Activated naive CD4-positive, alpha-beta T cell treated with anti-CD3 and anti-CD28 coated beads, Interleukin-2, amount 10 ng/mL, durations not matched to agents 7 days and 5 days (primary cell): Measurements from ENCODE around the gene MOGAT1.

ENCODE experiments used
- CTCF ChIA-PET: fragments of 350-600 bp; sonication (Branson Sonifier 250); formaldehyde crosslinking; loops from one replicate; lab custom pipeline; 2021; ENCODE audit warnings: antibody characterized with exemption; lab: Charles Lee
- DNase-seq: peaks from one replicate; pipeline ENCODE4 v3.0.0-alpha.2; 2020
- H3K27ac Mint-ChIP-seq: one replicate; pipeline ENCODE4 v1.8.0; 2021; ENCODE audit warnings: mild to moderate bottlenecking, moderate library complexity, mixed read lengths
- H3K27me3 Mint-ChIP-seq: one replicate; pipeline ENCODE4 v1.8.0; 2021; ENCODE audit warnings: mild to moderate bottlenecking, mixed read lengths
- H3K36me3 Mint-ChIP-seq: one replicate; pipeline ENCODE4 v1.8.0; 2021; ENCODE audit warnings: mixed read lengths
- H3K4me1 Mint-ChIP-seq: one replicate; pipeline ENCODE4 v1.8.0; 2021; ENCODE audit warnings: mixed read lengths
- H3K4me3 Mint-ChIP-seq: one replicate; pipeline ENCODE4 v1.8.0; 2021; ENCODE audit warnings: mild to moderate bottlenecking, moderate library complexity, mixed read lengths
- H3K9me3 Mint-ChIP-seq: one replicate; pipeline ENCODE4 v1.8.0; 2021; ENCODE audit warnings: mixed read lengths

Gene MOGAT1

GRCh38 chr2:222653280-222653679 lies 18.2 kb upstream of the MOGAT1 start:
- H3K36me3 Mint-ChIP-seq, result peaks cover 14% of the 10 kb centered on the region
- no peak for DNase-seq
- H3K9me3 Mint-ChIP-seq, result no peaks in the 10 kb centered on the region
- peak overlapping the region; percentile 11 for H3K4me3 Mint-ChIP-seq
- peaks cover 44% of the 10 kb centered on the region for H3K4me1 Mint-ChIP-seq
- H3K27me3 Mint-ChIP-seq, result no peaks in the 10 kb centered on the region
- CTCF ChIA-PET, result interaction anchor here (1.1 to 1.3 kb wide), 2 partner anchors 11 to 336 kb away, joined by 3 to 4 read pairs; no protein-coding TSS in a partner anchor
- peak overlapping the region; percentile 50 for H3K27ac Mint-ChIP-seq

DNA sequence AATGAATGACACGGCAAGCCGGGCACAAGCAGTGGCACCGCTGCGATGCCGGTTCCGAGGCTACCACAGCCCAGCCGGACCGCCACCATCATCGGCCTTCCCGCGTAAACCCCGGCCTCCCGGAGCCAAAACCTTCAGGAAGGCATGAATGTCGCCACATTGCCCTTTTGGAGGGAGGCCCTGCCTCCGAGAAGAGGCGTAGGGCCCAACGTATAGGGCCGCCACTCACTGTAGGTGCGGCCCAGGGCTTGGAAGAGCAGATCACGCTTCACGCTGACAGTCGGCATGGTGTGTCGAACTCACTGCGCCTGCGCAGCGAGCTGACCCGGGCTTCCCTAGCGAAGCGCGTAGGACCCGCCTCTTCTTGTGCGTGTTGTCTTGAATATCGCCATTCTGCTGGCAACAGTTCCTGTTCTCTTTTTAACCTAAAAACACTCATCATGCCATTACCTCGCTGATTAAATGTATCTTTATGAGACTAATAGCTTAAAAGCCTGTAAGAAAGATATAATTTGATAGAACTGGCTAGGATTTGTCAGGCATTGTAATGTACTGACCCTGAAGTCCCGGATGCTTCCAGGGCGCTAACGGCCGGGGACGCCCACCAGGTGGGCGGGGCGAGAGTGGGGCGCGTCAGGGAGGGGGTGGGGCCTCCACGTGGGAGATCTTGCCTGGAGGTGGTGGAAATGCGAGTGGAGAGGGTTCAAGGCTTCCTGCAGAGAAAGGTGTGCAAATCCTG lies 15.5 kb upstream of the MOGAT1 start, which contains the start of gene FARSB:
FARSB (minus strand) TSS at position 306 of the 739 bp plus-strand sequence; CDS start at position 287, 19 bp downstream.
- no peaks in the 10 kb centered on the region for H3K27me3 Mint-ChIP-seq
- H3K4me1 Mint-ChIP-seq, result peaks cover 44% of the 10 kb centered on the region
- H3K4me3 Mint-ChIP-seq, result peak within 1 kb of the TSS; percentile 93
- CTCF ChIA-PET, result interaction anchor here (1.0 kb wide), 2 partner anchors 14 to 35 kb away, joined by 3 read pairs; no protein-coding TSS in a partner anchor
- no peaks in the 10 kb centered on the region for H3K9me3 Mint-ChIP-seq
- H3K27ac Mint-ChIP-seq, result peak within 1 kb of the TSS; percentile 99
- H3K36me3 Mint-ChIP-seq, result peaks cover 11% of the 10 kb centered on the region
- DNase-seq, result peak; percentile 95

GRCh38 chr2:222656526-222657446 lies 14.7 kb upstream of the MOGAT1 start:
- CTCF ChIA-PET, result interaction anchor here (1.0 kb wide), 1 partner anchor 34 kb away, joined by 3 read pairs; no protein-coding TSS in a partner anchor
- H3K9me3 Mint-ChIP-seq, result no peaks in the 10 kb centered on the region
- DNase-seq, result peak; percentile 24

DNA sequence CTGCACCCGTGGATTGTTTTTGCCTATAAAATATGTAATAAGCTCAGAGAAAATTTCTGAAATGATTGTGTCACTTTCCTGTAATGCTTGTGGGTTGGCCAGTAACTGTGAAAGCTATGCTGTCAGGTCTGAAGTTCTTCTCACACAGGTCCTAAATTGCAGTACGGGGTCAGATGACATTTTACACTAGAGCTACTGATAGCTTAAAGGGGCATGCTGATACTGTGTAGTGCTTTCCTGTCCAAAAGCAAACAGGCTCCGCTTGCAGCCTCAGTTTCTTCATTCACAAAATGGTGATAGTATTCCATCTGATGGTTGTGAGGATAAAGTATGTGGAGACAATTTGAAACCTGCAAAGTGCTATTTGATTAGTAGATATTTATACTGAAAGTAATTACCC lies 8.0 kb upstream of the MOGAT1 start:
- DNase-seq, result no peak
- H3K36me3 Mint-ChIP-seq, result no peaks in the 10 kb centered on the region
- H3K4me3 Mint-ChIP-seq, result no peak overlapping the region
- peaks cover 9% of the 10 kb centered on the region for H3K27me3 Mint-ChIP-seq
- no peaks in the 10 kb centered on the region for H3K9me3 Mint-ChIP-seq
- no peak overlapping the region for H3K27ac Mint-ChIP-seq
- H3K4me1 Mint-ChIP-seq, result no peaks in the 10 kb centered on the region
- CTCF ChIA-PET, result no interaction called here

More at GRCh38 chr2:222656526-222657446, 14.7 kb upstream of the MOGAT1 start:
- Mint-ChIP-seq H3K27ac (peak overlapping the region; percentile 99), H3K27me3 (no peaks in the 10 kb centered on the region), H3K4me1 (peaks cover 42% of the 10 kb centered on the region), H3K4me3 (peak overlapping the region; percentile 93), H3K36me3 (peaks cover 11% of the 10 kb centered on the region)

- H3K27me3 Mint-ChIP-seq, result peaks cover 57% of the 10 kb centered on the region
- no peaks in the 10 kb centered on the region for H3K9me3 Mint-ChIP-seq
- CTCF ChIA-PET, result interaction anchor here (1.2 kb wide), 1 partner anchor 22 kb away, joined by 4 read pairs; no protein-coding TSS in a partner anchor
- no peak overlapping the region for H3K4me3 Mint-ChIP-seq
- no peaks in the 10 kb centered on the region for H3K36me3 Mint-ChIP-seq
- no peak for DNase-seq
- no peak overlapping the region for H3K27ac Mint-ChIP-seq
- H3K4me1 Mint-ChIP-seq, result peaks cover 11% of the 10 kb centered on the region
Measured at GRCh38 chr2:222668494-222669154, 2.8 kb upstream of the MOGAT1 start.

GRCh38 chr2:222669353-222669752 lies 2.1 kb upstream of the MOGAT1 start:
- no peak for DNase-seq
- H3K36me3 Mint-ChIP-seq, result no peaks in the 10 kb centered on the region
- H3K4me1 Mint-ChIP-seq, result peaks cover 11% of the 10 kb centered on the region
- H3K4me3 Mint-ChIP-seq, result no peak overlapping the region
- CTCF ChIA-PET, result interaction anchor here (1.2 kb wide), 1 partner anchor 21 kb away, joined by 4 read pairs; no protein-coding TSS in a partner anchor
- H3K27me3 Mint-ChIP-seq, result peaks cover 61% of the 10 kb centered on the region
- H3K27ac Mint-ChIP-seq, result no peak overlapping the region
- no peaks in the 10 kb centered on the region for H3K9me3 Mint-ChIP-seq

DNA sequence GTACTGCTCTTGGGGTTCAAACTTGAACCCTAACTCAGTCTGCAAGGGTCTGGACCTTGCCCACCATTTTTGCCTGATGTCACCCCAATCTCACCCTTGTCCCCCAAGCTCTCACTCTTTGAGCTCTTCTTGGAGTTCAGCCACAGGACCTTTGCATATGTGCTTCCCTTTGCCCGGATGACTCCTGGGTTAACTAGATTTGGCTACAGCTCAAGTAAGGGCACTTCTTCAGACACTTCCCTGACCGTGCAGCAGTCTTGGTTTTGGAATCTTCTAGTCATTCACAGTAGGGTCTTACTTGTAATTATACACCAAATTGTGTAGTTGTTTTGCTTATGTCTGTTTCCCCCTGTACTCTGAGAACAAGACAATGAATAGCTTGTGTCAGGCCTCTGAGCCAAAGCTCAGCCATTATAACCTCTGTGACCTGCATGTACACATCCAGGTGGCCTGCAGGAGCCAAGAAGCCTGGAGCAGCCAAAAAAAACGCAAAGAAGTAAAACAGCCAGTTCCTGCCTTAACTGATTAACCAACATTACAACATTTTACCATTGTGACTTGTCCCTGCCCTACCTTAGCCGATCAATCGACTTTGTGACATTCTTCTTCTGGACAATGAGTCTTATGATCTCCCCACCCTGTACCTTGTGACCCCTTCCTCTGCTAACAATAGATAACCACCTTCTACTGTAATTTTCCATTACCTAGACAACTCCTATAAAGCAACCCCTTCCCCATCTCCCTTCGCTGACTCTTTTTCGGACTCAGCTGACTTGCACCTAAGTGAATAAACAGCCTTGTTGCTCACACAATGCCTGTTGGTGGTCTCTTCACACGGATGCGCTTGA lies 1.0 kb upstream of the MOGAT1 start:
- Mint-ChIP-seq H3K27ac (no peak overlapping the region), H3K4me3 (no peak overlapping the region), H3K9me3 (no peaks in the 10 kb centered on the region), H3K36me3 (no peaks in the 10 kb centered on the region), H3K4me1 (peaks cover 11% of the 10 kb centered on the region), H3K27me3 (peaks cover 67% of the 10 kb centered on the region)
- CTCF ChIA-PET, result interaction anchor here (0.7 to 0.8 kb wide), 2 partner anchors 20 to 56 kb away, joined by 3 to 4 read pairs; no protein-coding TSS in a partner anchor
- DNase-seq, result no peak

DNA sequence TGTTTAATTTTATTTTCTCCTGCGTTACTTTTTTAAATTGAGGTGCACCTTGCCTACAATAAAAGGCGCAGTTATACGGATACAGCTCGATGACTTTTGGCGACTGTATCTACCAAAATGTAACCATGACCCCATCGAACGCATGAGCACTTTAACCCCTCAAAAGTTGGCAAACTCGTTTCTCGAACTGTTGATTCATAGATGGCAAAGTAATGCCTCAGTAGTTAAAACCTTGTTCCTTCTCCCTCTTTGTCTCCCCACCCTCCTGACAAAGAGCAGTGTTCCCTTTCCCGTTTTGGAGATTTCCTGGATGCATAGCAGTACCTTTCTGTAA lies 577 bp downstream of the MOGAT1 start:
- no peak overlapping the region for H3K27ac Mint-ChIP-seq
- no peaks in the 10 kb centered on the region for H3K36me3 Mint-ChIP-seq
- H3K27me3 Mint-ChIP-seq, result peaks cover 65% of the 10 kb centered on the region
- H3K9me3 Mint-ChIP-seq, result no peaks in the 10 kb centered on the region
- no peak overlapping the region for H3K4me3 Mint-ChIP-seq
- CTCF ChIA-PET, result no interaction called here
- peaks cover 11% of the 10 kb centered on the region for H3K4me1 Mint-ChIP-seq
- no peak for DNase-seq

GRCh38 chr2:222673273-222673672 lies 1.8 kb downstream of the MOGAT1 start:
- no peaks in the 10 kb centered on the region for H3K9me3 Mint-ChIP-seq
- no peaks in the 10 kb centered on the region for H3K36me3 Mint-ChIP-seq
- H3K4me3 Mint-ChIP-seq, result no peak overlapping the region
- peaks cover 58% of the 10 kb centered on the region for H3K27me3 Mint-ChIP-seq
- H3K27ac Mint-ChIP-seq, result no peak overlapping the region
- DNase-seq, result no peak
- CTCF ChIA-PET, result no interaction called here
- H3K4me1 Mint-ChIP-seq, result peaks cover 11% of the 10 kb centered on the region

DNA sequence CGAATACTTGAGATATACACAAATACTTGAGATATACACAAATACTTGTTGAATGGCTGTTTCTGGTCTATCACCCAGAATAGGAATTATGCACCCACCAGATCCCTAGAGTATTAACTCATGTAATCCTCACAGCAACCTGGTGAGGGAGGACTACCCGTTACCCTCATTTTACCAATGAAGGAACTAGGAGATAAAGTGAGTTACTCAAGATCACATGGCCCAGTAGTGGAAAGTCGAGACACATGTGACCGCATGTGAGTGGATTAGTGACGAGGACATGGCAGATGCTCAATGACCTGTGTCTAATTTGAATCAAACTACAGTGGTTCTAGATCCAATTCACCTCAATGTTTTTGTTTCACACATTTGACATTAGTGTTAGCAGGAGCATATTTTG lies 2.4 kb downstream of the MOGAT1 start:
- H3K27ac Mint-ChIP-seq, result no peak overlapping the region
- H3K4me3 Mint-ChIP-seq, result no peak overlapping the region
- no peak for DNase-seq
- H3K9me3 Mint-ChIP-seq, result no peaks in the 10 kb centered on the region
- peaks cover 11% of the 10 kb centered on the region for H3K4me1 Mint-ChIP-seq
- peaks cover 57% of the 10 kb centered on the region for H3K27me3 Mint-ChIP-seq
- CTCF ChIA-PET, result no interaction called here
- H3K36me3 Mint-ChIP-seq, result no peaks in the 10 kb centered on the region

DNA sequence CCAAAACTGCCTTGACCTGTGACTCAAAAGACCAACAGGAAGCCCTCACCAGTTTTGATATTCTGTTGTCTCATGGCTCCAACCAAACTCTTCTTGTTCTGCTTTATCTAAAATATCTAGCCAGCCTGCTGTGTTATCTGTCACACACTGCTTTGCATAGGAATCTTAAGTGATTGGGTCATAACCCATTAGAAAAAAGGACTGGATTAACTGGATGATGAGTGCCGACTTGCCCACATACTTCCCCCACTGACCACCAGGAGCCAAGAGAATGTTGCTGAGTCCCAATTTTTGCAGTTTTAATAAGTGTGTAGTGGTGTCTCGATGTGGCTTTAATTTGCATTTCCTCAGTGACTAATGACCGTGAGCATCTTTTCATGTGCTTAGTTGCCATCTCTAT lies 6.5 kb downstream of the MOGAT1 start:
- Mint-ChIP-seq H3K27ac (no peak overlapping the region), H3K36me3 (no peaks in the 10 kb centered on the region), H3K4me1 (no peaks in the 10 kb centered on the region), H3K27me3 (peaks cover 32% of the 10 kb centered on the region), H3K4me3 (no peak overlapping the region), H3K9me3 (no peaks in the 10 kb centered on the region)
- CTCF ChIA-PET, result no interaction called here
- no peak for DNase-seq

- CTCF ChIA-PET, result interaction anchor here (1.0 kb wide), 1 partner anchor 31 kb away, joined by 3 read pairs; no protein-coding TSS in a partner anchor
- H3K4me3 Mint-ChIP-seq, result no peak overlapping the region
Measured at GRCh38 chr2:222683805-222684204, 12.3 kb downstream of the MOGAT1 start.

More at GRCh38 chr2:222683805-222684204, 12.3 kb downstream of the MOGAT1 start:
- H3K27ac Mint-ChIP-seq, result no peak overlapping the region
- no peaks in the 10 kb centered on the region for H3K9me3 Mint-ChIP-seq
- peaks cover 18% of the 10 kb centered on the region for H3K27me3 Mint-ChIP-seq
- DNase-seq, result no peak
- no peaks in the 10 kb centered on the region for H3K36me3 Mint-ChIP-seq
- no peaks in the 10 kb centered on the region for H3K4me1 Mint-ChIP-seq
